Stomach smooth muscle (tissue), 2 donors: ENCODE results near the gene UNC5B.
"Not testable (repeated sequence)": the region's sequence is repeated elsewhere in the genome, so short reads cannot be mapped to it uniquely, and the experiment has no call there.

Experiments used
- H3K27ac ChIP-seq: one replicate; pipeline ENCODE4 v1.7.0; 2013; ENCODE audit warnings: mild to moderate bottlenecking, low read length, inconsistent platforms
- H3K27me3 ChIP-seq, 2 donors: one replicate each; pipeline ENCODE4 v1.7.0; 2013; ENCODE audit warnings: low read length in 2 of 2; ENCODE audit not compliant: insufficient read depth in 2 of 2, control insufficient read depth in 1 of 2
- H3K36me3 ChIP-seq, 2 donors: one replicate each; pipeline ENCODE4 v1.7.0; 2013; ENCODE audit warnings: low read length in 2 of 2; ENCODE audit not compliant: control insufficient read depth in 2 of 2, insufficient read depth in 2 of 2
- H3K4me1 ChIP-seq: one replicate; pipeline ENCODE4 v1.7.0; 2013; ENCODE audit warnings: low read length; ENCODE audit not compliant: control insufficient read depth, insufficient read depth
- H3K4me3 ChIP-seq, 2 donors: one replicate each; pipeline ENCODE4 v1.7.0; 2013; ENCODE audit warnings: low read length in 2 of 2
- H3K9ac ChIP-seq, 2 donors: one replicate each; pipeline ENCODE4 v1.7.0; 2013; ENCODE audit warnings: low read length in 2 of 2, mild to moderate bottlenecking in 1 of 2
- H3K9me3 ChIP-seq, 2 donors: one replicate each; pipeline ENCODE4 v1.7.0; 2013; ENCODE audit warnings: low read length in 2 of 2; ENCODE audit not compliant: control insufficient read depth in 2 of 2
- donor health status: healthy.
- donor health status: Pancreatic carcinoma.

The UNC5B gene

DNA sequence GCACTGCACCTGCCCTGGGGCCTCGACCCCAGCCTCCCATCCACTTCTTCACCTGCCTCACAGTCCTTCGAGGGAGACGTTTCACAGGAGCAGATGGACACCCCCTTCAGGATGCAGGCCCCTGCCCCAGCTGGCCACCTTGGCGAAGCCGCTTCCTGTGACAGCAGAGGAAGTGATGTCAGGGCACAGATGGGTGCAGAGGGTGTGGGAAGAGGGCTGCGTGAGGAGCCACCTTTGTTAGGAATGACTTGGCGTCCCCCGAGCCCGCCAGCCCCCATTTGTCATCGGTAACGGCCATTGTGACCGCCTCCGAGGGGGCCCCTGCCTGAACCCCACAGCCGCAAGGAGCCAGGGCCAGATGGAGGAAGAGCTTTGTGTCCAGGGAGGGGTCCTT, 59.3 kb downstream of the UNC5B start:
- peaks cover 39% of the 10 kb centered on the region for H3K4me1 ChIP-seq
- H3K4me3 ChIP-seq, result no peak overlapping the region
- no peaks in the 10 kb centered on the region for H3K27me3 ChIP-seq
- H3K36me3 ChIP-seq, result no peaks in the 10 kb centered on the region
- H3K27ac ChIP-seq, result no peak overlapping the region
- no peak overlapping the region for H3K9ac ChIP-seq
- no peaks in the 10 kb centered on the region for H3K9me3 ChIP-seq

DNA sequence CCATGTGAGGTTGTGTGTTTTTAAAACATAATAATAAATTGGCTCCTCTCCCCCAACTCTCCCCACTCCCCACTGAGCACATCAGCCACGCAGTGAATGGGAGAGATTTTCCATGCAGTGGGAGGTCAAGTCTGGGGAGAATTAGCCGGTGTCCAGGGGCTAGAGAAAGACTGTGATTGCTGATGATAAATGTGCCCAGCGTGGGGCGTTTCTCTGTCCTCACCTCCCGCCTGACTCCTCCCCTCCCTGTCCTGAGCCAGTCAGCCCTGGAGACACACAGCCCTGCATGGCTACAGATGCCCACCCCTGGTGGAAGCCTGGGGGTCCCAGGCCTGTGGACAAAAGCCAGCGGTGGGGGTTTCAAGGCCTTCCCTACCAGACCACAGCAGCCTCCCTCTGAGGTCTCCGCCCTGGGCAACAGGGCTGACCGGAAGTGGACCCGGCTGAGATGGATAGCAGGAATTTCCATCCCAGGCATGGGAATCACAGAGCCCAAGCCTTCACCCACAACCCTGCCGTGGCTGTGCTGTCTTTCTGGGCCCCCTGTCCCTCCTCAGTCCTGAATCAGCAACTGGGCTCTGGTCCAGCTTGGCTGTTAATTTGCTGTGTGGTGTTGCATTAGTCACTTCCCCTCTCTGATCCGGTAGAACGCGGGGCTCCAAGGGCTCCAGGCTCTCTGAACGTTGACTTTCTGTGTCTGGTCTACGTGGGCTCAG, 59.8 kb downstream of the UNC5B start:
- H3K4me1 ChIP-seq, result peaks cover 34% of the 10 kb centered on the region
- H3K9ac ChIP-seq, result no peak overlapping the region
- H3K27me3 ChIP-seq, result no peaks in the 10 kb centered on the region
- no peak overlapping the region for H3K27ac ChIP-seq
- H3K9me3 ChIP-seq, result no peaks in the 10 kb centered on the region
- no peak overlapping the region for H3K4me3 ChIP-seq
- H3K36me3 ChIP-seq, result no peaks in the 10 kb centered on the region

DNA sequence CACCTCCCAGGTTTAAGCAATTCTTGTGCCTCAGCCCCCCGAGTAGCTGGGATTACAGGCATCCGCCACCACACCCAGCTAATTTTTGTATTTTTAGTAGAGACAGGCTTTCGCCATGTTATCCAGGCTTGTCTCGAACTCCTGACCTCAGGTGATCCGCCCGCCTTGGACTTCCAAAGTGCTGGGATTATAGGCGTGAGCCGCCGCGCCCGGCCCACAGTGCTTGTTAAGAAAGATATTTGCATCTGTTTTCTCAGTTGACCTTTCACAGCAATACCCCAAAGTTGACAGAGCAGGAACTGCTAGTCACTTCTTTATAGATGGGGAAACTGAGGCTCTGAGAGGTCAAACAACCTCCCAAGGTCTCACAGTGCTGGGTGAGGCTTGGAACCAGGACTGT, 60.6 kb downstream of the UNC5B start:
- H3K9ac ChIP-seq, result not testable (repeated sequence)
- H3K4me1 ChIP-seq, result peaks cover 26% of the 10 kb centered on the region

DNA sequence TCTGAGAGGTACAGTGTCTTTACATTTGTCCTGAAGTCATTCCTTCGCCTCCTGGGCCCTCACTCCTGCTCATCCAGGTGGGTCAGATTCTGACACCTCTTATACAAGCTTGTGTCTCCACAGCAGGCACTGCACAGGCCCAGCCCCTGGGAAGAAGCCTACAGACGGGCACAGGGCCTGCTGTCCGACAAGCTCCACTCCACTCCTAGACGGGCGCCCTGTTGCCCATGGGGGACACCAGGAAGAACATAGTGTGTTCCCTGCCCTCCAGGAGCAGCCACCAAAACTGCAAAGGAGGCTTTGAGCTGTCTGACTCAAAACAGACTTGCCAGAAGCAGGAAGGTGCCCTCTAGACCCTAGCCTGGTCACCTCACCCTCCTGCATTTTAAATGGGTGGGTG, 61.1 kb downstream of the UNC5B start:
- no peak overlapping the region for H3K4me3 ChIP-seq
- no peak overlapping the region for H3K27ac ChIP-seq
- no peak overlapping the region for H3K9ac ChIP-seq
- H3K36me3 ChIP-seq, result no peaks in the 10 kb centered on the region
- peaks cover 21% of the 10 kb centered on the region for H3K4me1 ChIP-seq
- no peaks in the 10 kb centered on the region for H3K9me3 ChIP-seq
- no peaks in the 10 kb centered on the region for H3K27me3 ChIP-seq

More for the DNA sequence above, 60.6 kb downstream of the UNC5B start:
- H3K9me3 ChIP-seq, H3K27me3 ChIP-seq, H3K4me3 ChIP-seq, H3K27ac ChIP-seq, H3K36me3 ChIP-seq: not testable (repeated sequence)

DNA sequence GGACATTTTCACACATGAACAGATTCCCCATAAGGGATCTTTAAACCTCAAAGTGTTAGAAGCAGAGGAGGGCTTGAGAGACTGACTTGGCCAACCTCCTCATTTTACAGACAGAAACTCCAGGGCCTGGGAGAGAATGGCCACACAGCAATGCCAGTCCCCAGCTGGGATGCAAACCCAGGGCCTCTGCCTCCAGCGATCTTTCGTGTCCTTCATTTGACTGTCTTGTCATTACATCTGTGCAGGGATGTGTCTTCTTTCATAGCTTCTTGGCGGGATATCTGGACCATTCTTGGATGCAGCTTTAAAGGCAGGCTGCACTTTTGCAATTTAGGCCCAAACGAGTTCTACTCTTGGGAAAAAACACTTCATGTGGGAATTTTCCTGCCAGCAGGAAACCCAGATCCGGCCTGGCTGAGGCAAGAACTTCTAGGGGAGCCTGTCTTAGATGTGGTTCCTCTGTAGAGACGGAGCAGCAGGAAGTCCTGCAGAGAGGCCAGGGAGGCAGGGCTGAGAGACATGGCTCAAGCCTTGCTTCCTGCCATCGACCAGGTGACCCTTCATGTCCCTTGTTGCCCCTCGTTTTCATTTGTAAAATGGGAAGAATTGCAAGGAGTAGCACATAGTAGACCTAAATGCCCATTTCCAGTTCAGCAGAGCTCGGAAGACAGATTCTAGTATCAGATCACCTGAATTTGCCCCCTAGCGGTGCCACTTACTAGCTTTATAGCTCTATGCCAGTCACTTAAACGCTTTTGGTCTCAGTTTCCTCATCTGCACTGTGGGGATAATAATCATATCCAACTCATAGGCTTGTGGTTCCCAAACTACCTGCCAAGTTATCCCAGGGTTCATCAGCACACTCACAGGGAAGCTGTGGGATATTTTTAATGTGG, 62.8 kb downstream of the UNC5B start:
- no peak overlapping the region for H3K9ac ChIP-seq

DNA sequence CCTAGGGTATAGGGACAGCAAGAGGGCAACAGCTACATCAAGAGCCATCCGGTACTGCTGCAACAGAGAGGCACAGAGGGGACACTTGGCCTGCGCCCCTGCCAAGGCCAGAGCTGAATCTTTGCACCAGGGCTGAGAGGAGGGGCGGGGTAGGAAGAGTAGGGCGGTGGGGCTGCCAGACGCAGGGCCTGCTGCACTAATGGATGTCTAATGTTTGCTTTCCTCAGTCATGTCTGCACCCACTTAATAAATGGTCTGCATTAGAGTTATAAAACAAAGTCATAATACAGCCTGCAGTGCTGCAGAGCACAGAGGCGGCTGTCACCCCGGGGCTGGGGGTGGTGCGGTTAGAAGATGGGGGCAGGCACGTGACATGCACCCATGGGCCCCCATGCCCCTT, 64.5 kb downstream of the UNC5B start:
- Histone ChIP-seq H3K4me1 (peaks cover 3% of the 10 kb centered on the region), H3K36me3 (no peaks in the 10 kb centered on the region), H3K9ac (no peak overlapping the region), H3K4me3 (no peak overlapping the region), H3K9me3 (no peaks in the 10 kb centered on the region), H3K27me3 (no peaks in the 10 kb centered on the region), H3K27ac (no peak overlapping the region)

More for the DNA sequence above, 62.8 kb downstream of the UNC5B start:
- no peaks in the 10 kb centered on the region for H3K27me3 ChIP-seq
- H3K4me3 ChIP-seq, result no peak overlapping the region
- no peaks in the 10 kb centered on the region for H3K9me3 ChIP-seq
- H3K36me3 ChIP-seq, result no peaks in the 10 kb centered on the region
- H3K27ac ChIP-seq, result no peak overlapping the region
- peaks cover 7% of the 10 kb centered on the region for H3K4me1 ChIP-seq

DNA sequence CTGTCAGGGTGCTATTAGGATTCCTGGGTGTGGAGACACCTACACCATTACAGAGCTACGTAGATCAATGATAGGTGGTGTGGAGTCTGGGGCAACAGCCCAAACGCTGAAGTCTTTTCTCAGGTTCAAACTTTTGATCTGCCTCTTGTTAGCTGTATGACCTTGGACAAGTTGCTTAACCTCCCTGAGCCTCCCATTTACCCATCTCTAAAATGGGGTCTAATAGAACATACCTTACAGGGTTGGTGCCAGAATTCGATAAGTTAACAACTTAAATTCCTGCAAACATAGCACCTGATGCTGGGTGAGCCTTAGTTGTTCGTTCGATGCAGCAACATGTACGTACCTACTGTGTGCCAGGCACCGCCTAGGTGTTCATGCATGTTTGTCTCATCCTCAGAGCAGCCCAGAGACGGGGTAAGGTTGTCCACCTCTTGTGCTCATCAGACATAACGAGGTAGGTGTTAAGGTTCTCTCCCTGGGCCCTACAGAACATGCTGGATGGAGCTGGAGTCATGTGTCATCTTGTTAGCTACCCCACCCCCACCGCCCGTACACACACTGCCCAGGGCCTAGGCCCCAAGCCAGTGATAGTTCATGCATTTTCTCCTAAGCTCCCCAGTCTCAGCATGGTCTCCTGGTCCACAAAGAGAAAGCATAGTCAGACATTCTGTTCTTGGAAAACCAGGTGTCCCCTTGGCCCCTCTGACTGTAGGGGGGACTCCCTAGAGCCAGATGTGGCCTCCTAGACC, 65.7 kb downstream of the UNC5B start:
- no peak overlapping the region for H3K27ac ChIP-seq
- no peak overlapping the region for H3K4me3 ChIP-seq
- no peak overlapping the region for H3K9ac ChIP-seq

DNA sequence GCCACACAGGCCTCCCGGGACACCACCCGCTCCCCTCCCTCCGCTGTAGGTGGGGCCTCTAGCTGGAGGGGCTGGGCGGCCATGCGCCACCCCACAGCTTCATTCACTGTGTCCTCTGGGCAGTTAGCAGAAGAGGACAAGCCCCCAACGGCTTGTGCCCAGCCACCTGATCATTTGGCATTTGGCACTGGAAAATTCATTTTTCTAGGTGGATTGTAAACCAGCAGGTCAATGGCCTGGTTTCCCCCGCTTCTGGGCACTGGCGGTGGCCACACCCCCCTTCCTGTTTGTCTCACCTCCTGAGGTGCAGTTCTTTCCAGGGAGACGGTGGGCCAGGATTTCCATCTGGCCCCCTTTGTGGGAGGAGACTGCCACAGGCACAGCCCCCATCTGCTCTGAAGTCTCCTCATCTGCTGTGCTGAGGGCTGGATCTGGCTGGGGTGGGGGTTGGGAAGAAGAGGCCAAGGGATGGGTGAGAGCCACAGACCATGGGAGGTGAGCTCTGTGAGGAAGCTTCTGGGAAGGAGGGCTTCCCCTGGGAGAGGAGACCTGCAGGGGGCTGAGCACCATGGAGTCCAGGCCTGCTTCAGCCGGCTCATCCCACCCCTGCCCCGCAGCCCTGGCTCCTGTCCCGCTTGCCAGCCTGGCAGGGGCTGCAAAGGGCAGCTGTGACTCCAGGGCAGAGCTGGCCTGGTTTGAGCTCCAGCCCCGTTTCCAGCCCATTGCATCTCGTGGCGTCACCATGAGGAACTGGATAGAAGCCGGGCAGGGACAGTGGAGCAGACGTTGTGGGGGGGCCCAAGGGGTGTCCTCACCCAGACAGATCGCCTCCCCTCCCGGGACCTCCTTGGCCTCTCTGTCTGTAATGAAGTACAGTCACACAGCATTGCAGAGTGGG, 66.6 kb downstream of the UNC5B start:
- Histone ChIP-seq H3K27ac (no peak overlapping the region), H3K27me3 (no peaks in the 10 kb centered on the region), H3K9ac (no peak overlapping the region), H3K9me3 (no peaks in the 10 kb centered on the region), H3K4me3 (no peak overlapping the region), H3K4me1 (no peaks in the 10 kb centered on the region), H3K36me3 (peaks cover 0 to 2% of the 10 kb centered on the region in 2 donors)

More for the DNA sequence above, 65.7 kb downstream of the UNC5B start:
- Histone ChIP-seq H3K9me3 (no peaks in the 10 kb centered on the region), H3K36me3 (peaks cover 0 to 2% of the 10 kb centered on the region in 2 donors), H3K4me1 (no peaks in the 10 kb centered on the region), H3K27me3 (no peaks in the 10 kb centered on the region)

DNA sequence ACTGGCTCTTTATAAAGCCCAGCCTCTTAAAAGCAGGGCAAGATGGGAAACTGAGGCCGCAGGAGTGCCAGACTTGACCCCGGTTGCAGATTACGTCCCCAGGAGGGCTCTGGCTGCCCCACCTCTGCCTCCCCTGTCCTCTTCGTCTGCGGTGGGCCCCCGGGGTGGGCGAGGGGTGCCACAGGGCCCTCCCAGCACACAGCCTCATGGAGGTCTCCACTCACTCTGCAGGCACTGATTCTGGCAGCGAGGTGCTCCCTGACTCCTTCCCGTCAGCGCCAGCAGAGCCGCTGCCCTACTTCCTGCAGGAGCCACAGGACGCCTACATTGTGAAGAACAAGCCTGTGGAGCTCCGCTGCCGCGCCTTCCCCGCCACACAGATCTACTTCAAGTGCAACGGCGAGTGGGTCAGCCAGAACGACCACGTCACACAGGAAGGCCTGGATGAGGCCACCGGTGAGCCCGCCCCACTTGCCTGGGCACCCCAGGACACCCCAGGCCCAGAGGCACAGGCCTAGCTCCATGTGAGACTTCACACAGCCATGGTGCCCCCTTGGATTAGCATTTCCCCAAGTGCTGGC, 67.3 kb downstream of the UNC5B start:
- no peak overlapping the region for H3K9ac ChIP-seq
- peaks cover 0 to 2% of the 10 kb centered on the region in 2 donors for H3K36me3 ChIP-seq
- H3K4me3 ChIP-seq, result no peak overlapping the region
- H3K4me1 ChIP-seq, result no peaks in the 10 kb centered on the region
- no peak overlapping the region for H3K27ac ChIP-seq
- no peaks in the 10 kb centered on the region for H3K9me3 ChIP-seq
- no peaks in the 10 kb centered on the region for H3K27me3 ChIP-seq
